GM12874 (cell line): Measurements from ENCODE around the gene MYADM.

Experiments
- TF ChIP-seq, protein P1 (sequence below): IDR thresholded peaks from 2 replicates; pipeline ENCODE4 v1.5.1; 2011; ENCODE audit warnings: low read depth, mild to moderate bottlenecking, control low read depth, low read length, moderate library complexity; ENCODE audit not compliant: insufficient read depth

MYADM gene

DNA sequence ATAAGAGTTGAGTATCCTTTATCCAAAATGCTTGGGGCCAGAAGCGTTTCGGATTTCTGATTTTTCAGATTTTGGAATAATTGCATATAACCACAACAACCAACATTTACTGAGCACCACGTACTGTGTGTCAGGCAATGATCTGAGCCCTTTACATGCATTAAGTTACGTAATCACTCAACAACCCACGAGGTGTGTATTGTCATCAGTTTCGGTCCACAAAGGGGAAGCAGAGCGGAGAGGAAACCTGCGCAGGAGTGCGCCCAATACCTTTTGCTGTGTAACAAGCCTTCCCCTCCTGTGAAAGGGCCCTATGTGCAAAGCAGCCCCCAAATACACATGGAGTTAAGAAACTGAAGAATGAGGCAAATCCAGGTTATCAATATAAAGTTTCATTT lies 22.8 kb upstream of the MYADM start:
- TF ChIP-seq, protein P1, sequence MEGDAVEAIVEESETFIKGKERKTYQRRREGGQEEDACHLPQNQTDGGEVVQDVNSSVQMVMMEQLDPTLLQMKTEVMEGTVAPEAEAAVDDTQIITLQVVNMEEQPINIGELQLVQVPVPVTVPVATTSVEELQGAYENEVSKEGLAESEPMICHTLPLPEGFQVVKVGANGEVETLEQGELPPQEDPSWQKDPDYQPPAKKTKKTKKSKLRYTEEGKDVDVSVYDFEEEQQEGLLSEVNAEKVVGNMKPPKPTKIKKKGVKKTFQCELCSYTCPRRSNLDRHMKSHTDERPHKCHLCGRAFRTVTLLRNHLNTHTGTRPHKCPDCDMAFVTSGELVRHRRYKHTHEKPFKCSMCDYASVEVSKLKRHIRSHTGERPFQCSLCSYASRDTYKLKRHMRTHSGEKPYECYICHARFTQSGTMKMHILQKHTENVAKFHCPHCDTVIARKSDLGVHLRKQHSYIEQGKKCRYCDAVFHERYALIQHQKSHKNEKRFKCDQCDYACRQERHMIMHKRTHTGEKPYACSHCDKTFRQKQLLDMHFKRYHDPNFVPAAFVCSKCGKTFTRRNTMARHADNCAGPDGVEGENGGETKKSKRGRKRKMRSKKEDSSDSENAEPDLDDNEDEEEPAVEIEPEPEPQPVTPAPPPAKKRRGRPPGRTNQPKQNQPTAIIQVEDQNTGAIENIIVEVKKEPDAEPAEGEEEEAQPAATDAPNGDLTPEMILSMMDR: no peak

DNA sequence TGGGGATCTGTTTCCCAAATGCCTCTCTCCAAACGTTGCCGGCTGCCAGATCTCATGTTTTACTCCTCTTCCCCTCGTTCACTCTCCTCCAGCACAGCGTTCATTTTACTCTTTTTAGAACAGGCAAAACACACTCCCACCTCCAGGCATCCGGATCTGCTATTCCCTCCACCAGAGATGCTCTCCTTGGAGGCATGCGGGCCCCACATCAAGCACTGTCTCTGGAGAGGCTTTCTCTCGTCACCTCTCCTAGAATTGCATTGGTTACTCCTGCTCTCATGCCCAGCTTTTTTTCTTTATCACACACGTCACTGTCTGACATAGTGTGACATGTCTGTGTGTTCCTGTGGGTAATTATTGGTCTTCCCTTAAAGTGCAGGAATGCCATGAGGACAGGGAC lies 20.1 kb upstream of the MYADM start:
- TF ChIP-seq, protein P1: no peak

DNA sequence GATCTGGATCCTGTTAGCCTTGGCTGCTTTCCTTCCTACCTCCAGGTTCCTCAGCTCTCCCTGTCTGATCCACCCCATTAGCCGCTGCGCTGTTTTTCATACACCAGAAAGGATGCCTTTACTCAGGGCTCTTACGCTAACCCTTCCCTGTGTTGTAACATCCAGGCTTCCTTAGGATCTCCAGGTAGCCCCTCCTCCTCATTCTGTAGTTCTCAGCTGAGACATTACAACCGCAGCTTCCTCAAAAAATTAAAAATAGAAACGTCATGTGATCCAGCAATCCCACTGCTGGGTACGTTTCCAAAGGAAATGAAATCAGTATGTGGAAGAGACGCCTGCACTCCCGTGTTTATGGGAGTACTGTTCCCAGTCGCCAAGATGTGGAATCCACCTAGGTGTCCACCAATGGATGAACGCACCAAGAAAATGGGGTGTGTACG lies 18.4 kb upstream of the MYADM start:
- TF ChIP-seq, protein P1: no peak

DNA sequence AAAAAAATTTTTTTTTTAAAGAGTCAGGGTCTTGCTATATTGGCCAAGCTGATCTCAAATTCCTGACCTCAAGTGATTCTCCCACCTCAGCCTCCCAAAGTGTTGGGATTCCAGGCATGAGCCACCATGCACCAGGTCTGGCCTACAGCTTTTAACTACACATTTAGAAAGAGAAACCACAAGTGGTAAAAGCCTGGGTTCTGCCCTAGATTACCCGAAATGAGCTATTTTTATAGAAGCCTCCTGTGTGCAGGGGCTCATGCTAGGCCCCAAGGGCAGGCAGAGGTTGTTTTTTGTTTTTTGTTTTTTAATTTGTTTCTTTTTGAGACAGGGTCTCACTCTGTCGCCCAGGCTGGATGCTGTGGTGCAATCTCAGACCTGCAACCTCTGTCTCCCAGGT lies 14.0 kb upstream of the MYADM start:
- TF ChIP-seq, protein P1: no peak

DNA sequence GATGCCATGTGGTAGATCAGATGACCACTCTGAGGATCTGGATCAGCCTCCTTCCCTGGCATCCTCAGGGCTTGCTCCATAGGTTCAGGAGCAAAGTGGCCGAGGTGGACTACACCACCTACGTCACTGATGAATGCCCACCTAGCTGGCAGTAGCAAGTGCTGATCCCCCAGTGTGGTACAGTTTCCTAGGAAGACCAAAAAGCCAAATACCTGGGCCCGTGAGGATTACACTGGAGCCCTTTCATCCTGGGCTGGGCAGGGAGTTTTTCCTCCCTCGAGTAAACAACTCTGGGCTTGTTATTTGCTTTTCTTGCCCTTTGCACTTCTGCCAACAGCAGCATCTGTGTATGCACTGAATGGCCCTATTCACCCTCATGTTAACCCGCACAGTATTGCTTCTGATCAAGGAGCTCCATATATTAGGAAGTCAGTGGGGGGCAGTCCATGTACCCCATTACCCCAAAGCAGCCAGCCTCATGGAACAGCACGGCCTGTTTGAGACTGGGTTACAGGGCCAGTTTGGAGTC lies 3.3 kb upstream of the MYADM start:
- TF ChIP-seq, protein P1: no peak

DNA sequence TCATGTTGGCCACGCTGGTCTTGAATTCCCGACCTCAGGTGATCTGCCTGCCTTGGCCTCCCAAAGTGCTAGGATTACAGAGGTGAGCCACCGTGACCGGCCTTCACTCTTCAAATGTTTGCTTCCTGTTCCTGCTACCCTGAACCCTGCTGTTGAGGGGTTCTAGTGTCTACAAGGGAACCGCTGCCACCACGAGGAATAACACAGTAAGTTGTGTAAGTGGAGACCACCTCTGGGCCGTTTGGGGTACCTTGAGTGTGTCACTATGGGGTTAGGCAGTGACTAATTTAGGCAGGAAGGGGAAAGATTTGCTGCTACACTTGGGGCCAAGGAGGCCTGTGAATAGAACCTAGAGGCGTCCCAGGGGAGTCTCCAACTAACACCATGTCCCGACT lies 2.2 kb upstream of the MYADM start:
- TF ChIP-seq, protein P1: no peak

DNA sequence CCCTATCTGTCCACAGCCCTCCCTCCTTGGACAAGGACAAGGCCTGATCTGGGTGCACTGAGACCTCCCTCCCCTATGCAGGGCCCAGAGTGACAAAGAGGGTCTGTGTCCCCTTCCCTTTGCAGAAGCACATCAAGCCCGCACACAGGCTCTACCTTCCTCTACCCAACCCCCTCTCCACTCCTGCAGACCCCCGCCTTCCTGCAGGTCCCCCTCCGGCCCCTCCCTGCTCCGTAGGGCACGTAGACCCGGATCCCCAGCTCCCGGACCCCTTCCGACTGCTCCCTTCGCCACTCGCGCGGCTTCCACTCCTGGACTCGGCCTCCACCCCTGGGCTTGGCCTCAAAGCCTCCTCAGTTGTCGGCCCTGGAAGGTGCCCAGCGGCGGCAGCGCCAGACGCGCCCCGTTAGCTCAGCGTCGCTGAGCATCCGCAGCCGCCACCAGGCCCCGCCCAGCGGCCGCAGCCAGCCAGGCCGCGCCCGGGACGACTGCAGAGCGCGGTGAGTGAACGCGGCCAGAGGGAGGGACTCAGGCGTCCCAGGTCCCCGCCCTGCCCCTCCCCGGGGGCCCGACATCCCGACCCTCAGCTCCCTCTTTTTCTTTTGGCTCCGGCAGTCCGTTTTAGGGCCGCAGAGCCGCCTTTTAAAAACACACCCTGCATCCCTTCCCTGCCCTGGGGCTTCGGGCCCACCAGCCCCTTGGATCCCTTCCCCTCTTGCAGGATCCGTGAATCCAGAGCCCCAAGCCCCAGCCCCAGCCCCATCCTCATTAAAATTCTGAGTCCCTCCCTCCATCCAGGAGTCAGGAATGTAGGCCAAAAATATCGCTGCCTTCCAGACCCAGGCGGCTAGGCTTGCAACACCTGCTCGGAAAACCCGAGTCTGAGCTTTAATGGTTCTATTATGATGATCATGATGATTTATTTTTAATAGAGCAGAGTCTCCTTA lies 1.5 kb upstream of the MYADM start:
- TF ChIP-seq, protein P1: no peak
